ENCODE data around the gene GRM4.
A peak's percentile ranks its signal among the peaks of the same experiment; 100 is the strongest.

Gene GRM4

GRCh38 chr6:34179106-34179720 lies 33.3 kb upstream of the GRM4 start:
- H3K79me2 ChIP-seq (ENCODE audit: insufficient read depth, low read length), result no peaks in the 10 kb centered on the region
- H3K27me3 ChIP-seq (ENCODE audit: low read length), result no peaks in the 10 kb centered on the region
- no peak overlapping the region for H2AFZ ChIP-seq (ENCODE audit: low read depth, low read length, severe bottlenecking)
- H4K20me1 ChIP-seq (ENCODE audit: low read depth, low read length), result no peaks in the 10 kb centered on the region
- H3K27ac ChIP-seq (ENCODE audit: low read depth, low read length), result no peak overlapping the region
- H3K4me3 ChIP-seq (ENCODE audit: insufficient read depth, low read length, poor library complexity, severe bottlenecking), result no peak overlapping the region
- peaks cover 29% of the 10 kb centered on the region for H3F3A ChIP-seq (ENCODE audit: insufficient read depth)
- no peak overlapping the region for H3K9ac ChIP-seq (ENCODE audit: low read length)
- no peaks in the 10 kb centered on the region for H3K36me3 ChIP-seq (ENCODE audit: low read length)
- H3K9me3 ChIP-seq (ENCODE audit: insufficient read depth, low read length), result no peaks in the 10 kb centered on the region
- no peak overlapping the region for H3K4me2 ChIP-seq (ENCODE audit: low read depth, low read length, poor library complexity, severe bottlenecking)
- no peak for TF ChIP-seq EZH2phosphoT487 (conservative IDR thresholded peaks at IDR 0.05; ENCODE audit: low read length)
- peak; percentile 26 for TF ChIP-seq CTCF (IDR thresholded peaks at IDR 0.05; ENCODE audit: insufficient read depth, low read length, poor library complexity, severe bottlenecking)
- H3K9me2 ChIP-seq (replicated peaks; ENCODE audit: insufficient read depth, low read length), result no peaks in the 10 kb centered on the region

DNA sequence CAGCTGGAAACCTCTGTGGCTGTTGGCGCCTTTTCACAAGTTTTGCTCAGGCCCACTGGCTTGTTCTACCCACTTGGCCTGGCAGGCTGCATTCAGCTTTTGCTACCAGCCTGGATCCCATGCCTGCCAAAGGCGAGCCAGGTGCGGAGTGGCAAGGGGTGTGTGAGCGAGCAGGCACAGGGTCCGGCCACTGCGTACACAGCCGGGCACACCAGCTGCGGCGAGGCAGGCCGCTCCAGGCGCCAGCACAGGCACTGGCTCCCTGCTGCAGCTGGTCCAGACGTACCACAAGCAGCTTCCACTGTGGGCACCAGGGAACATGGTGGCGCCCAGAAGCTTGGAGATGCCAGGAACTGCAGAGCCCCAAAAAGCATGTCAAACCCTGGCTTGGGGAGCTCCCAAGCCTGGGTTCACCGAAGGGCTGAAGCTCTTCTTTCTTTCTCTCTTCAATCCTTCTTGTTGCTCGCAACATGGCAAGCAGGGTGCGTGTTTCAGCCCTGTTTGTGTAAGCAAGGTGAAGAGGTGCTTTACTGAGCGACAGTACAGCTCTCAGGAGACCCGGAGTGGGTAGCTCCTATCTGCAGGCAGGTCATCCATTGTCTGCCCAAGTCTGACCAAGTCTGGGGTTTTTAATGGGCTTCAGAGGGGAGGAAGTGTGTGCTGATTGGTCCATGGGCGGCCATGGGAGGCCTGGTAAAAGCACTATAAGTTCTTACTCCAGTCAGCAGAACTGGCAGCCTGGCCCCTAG lies 32.6 kb upstream of the GRM4 start:
- Histone ChIP-seq H3F3A (ENCODE audit: insufficient read depth) (peaks cover 27% of the 10 kb centered on the region), H3K4me2 (ENCODE audit: low read depth, low read length, poor library complexity, severe bottlenecking) (no peak overlapping the region), H4K20me1 (ENCODE audit: low read depth, low read length) (no peaks in the 10 kb centered on the region), H3K79me2 (ENCODE audit: insufficient read depth, low read length) (no peaks in the 10 kb centered on the region), H3K36me3 (ENCODE audit: low read length) (no peaks in the 10 kb centered on the region), H3K9me2 (replicated peaks; ENCODE audit: insufficient read depth, low read length) (no peaks in the 10 kb centered on the region), H2AFZ (ENCODE audit: low read depth, low read length, severe bottlenecking) (no peak overlapping the region), H3K4me3 (ENCODE audit: insufficient read depth, low read length, poor library complexity, severe bottlenecking) (no peak overlapping the region), H3K27ac (ENCODE audit: low read depth, low read length) (no peak overlapping the region), H3K9me3 (ENCODE audit: insufficient read depth, low read length) (no peaks in the 10 kb centered on the region), H3K9ac (ENCODE audit: low read length) (no peak overlapping the region), H3K27me3 (ENCODE audit: low read length) (no peaks in the 10 kb centered on the region)
- no peak for TF ChIP-seq CTCF (IDR thresholded peaks at IDR 0.05; ENCODE audit: insufficient read depth, low read length, poor library complexity, severe bottlenecking)
- TF ChIP-seq EZH2phosphoT487 (conservative IDR thresholded peaks at IDR 0.05; ENCODE audit: low read length), result no peak

DNA sequence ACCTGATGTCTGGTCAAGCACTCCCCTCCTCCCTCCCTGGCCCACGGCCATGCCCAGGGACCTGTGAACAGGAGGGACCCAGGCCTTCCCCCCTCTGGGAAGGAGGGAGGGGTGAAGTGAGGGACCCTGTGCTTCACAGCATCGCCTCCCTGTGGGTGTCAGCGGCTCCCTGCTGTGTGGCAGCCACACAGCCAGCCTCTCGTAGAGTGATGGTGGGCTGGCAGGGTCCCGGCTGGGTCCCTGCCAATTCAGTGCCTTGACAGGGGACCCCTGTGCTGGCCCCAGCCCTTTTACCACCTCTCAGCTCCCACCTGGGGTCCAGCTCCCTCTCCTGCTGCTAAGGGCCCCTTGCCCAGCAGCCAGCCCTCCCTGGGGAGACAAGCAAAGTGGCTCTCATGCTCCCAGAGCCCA lies 31.3 kb upstream of the GRM4 start:
- Histone ChIP-seq H3K9ac (ENCODE audit: low read length) (no peak overlapping the region), H3K27ac (ENCODE audit: low read depth, low read length) (no peak overlapping the region), H4K20me1 (ENCODE audit: low read depth, low read length) (no peaks in the 10 kb centered on the region), H2AFZ (ENCODE audit: low read depth, low read length, severe bottlenecking) (no peak overlapping the region), H3K79me2 (ENCODE audit: insufficient read depth, low read length) (no peaks in the 10 kb centered on the region), H3K4me3 (ENCODE audit: insufficient read depth, low read length, poor library complexity, severe bottlenecking) (no peak overlapping the region), H3K27me3 (ENCODE audit: low read length) (no peaks in the 10 kb centered on the region), H3K4me2 (ENCODE audit: low read depth, low read length, poor library complexity, severe bottlenecking) (no peak overlapping the region), H3K9me3 (ENCODE audit: insufficient read depth, low read length) (no peaks in the 10 kb centered on the region), H3K9me2 (replicated peaks; ENCODE audit: insufficient read depth, low read length) (no peaks in the 10 kb centered on the region), H3F3A (ENCODE audit: insufficient read depth) (peaks cover 14% of the 10 kb centered on the region), H3K36me3 (ENCODE audit: low read length) (no peaks in the 10 kb centered on the region)
- TF ChIP-seq EZH2phosphoT487 (conservative IDR thresholded peaks at IDR 0.05; ENCODE audit: low read length), result no peak
- TF ChIP-seq CTCF (IDR thresholded peaks at IDR 0.05; ENCODE audit: insufficient read depth, low read length, poor library complexity, severe bottlenecking), result no peak

Data from SU-DHL-6 (cell line).